SK-N-SH (cell line): ENCODE results near the gene TBCE. TPM values are rescaled to one million over a fixed set of nuclear protein-coding genes. Genes with fewer than 3 reads are reported as not detected.

Experiments
- CTCF ChIA-PET: fragments of 300-600, 350-600 bp; formaldehyde crosslinking; extraction: SDS; loops from one replicate; lab custom pipeline; 2021; lab: Yijun Ruan, JAX
- POLR2A ChIA-PET: fragments of 350-600 bp; sonication (Branson Sonifier 250); formaldehyde crosslinking; extraction: SDS; loops from one replicate; lab custom pipeline; 2020; ENCODE audit warnings: antibody characterized with exemption, inconsistent platforms; lab: Yijun Ruan, JAX
- DNase-seq: peaks from one replicate; pipeline ENCODE4 v3.0.0; 2012
- H2AFZ ChIP-seq: fragments of 200-600 bp; sonication (generic); 2 replicates; pipeline ENCODE4 v1.8.1; 2016; ENCODE audit warnings: antibody characterized with exemption, mild to moderate bottlenecking, low read depth
- H3F3A ChIP-seq: fragments of 200-600 bp; sonication (generic); replicated peaks from 2 replicates; pipeline ENCODE3; 2016; ENCODE audit warnings: antibody characterized with exemption, mild to moderate bottlenecking; ENCODE audit not compliant: insufficient read depth
- H3K27ac ChIP-seq, 2 experiments: fragments of 200-500 bp in 1 of 2; fragments of 200-600 bp in 1 of 2; sonication (Bioruptor generic) in 1 of 2; sonication (generic), shearing (Covaris generic) in 1 of 2; 2 replicates each; pipeline versions ENCODE4 v1.5.1 to v1.6.1; 2014 to 2016; ENCODE audit warnings: low read depth in 2 of 2, inconsistent platforms in 1 of 2, low read length in 1 of 2, mild to moderate bottlenecking in 1 of 2, mixed read lengths in 1 of 2
- H3K27me3 ChIP-seq: fragments of 200-600 bp; sonication (generic), shearing (Covaris generic); 2 replicates; pipeline ENCODE4 v1.6.1; 2016; ENCODE audit warnings: mixed run types; ENCODE audit not compliant: insufficient read depth
- H3K36me3 ChIP-seq, 2 experiments: fragments of 200-500 bp in 1 of 2; fragments of 200-600 bp in 1 of 2; sonication (Bioruptor generic) in 1 of 2; sonication (generic) in 1 of 2; replicated peaks in 1 of 2; 2 replicates each; pipeline versions ENCODE3 to v1.5.1; 2014 to 2016; ENCODE audit warnings: low read length in 1 of 2, mild to moderate bottlenecking in 1 of 2; ENCODE audit not compliant: insufficient read depth in 2 of 2, control insufficient read depth in 1 of 2
- H3K4me1 ChIP-seq, 2 experiments: fragments of 200-500 bp in 1 of 2; fragments of 200-600 bp in 1 of 2; sonication (Bioruptor generic) in 1 of 2; sonication (generic), shearing (Covaris generic) in 1 of 2; 2 replicates each; pipeline versions ENCODE4 v1.5.1 to v1.6.1; 2014 to 2016; ENCODE audit warnings: low read depth in 1 of 2, low read length in 1 of 2, mixed run types in 1 of 2; ENCODE audit not compliant: insufficient read depth in 2 of 2, control insufficient read depth in 1 of 2
- H3K4me2 ChIP-seq: fragments of 200-600 bp; sonication (generic), shearing (Covaris generic); 2 replicates; pipeline ENCODE4 v1.6.1; 2017; ENCODE audit warnings: mixed run types
- H3K4me3 ChIP-seq, 2 experiments: fragments of 200-500 bp in 1 of 2; fragments of 200-600 bp in 1 of 2; sonication (Bioruptor generic) in 1 of 2; sonication (generic), shearing (Covaris generic) in 1 of 2; 2 replicates each; pipeline versions ENCODE4 v1.5.1 to v1.8.1; 2014 to 2016; ENCODE audit warnings: low read depth in 2 of 2, inconsistent platforms in 1 of 2, low read length in 1 of 2, mild to moderate bottlenecking in 1 of 2, mixed read lengths in 1 of 2, moderate library complexity in 1 of 2
- H3K79me2 ChIP-seq: fragments of 200-600 bp; sonication (generic); 2 replicates; pipeline ENCODE4 v1.8.1; 2017; ENCODE audit warnings: mild to moderate bottlenecking; ENCODE audit not compliant: insufficient read depth
- H3K9ac ChIP-seq: fragments of 200-600 bp; sonication (generic); 2 replicates; pipeline ENCODE4 v1.6.1; 2017; ENCODE audit warnings: mixed run types
- H3K9me2 ChIP-seq: fragments of 200-600 bp; sonication (generic); 2 replicates; pipeline ENCODE4 v1.6.1; 2017; ENCODE audit warnings: mixed run types
- H3K9me3 ChIP-seq: fragments of 200-600 bp; sonication (generic); 2 replicates; pipeline ENCODE4 v1.6.1; 2017; ENCODE audit warnings: mixed run types, mild to moderate bottlenecking, moderate library complexity
- H4K20me1 ChIP-seq: fragments of 200-600 bp; sonication (generic); 2 replicates; pipeline ENCODE4 v1.6.1; 2017; ENCODE audit warnings: mild to moderate bottlenecking, mixed run types; ENCODE audit not compliant: insufficient read depth
- ELF1 ChIP-seq: IDR thresholded peaks from 2 replicates; pipeline ENCODE4 v1.4.0; 2012
- EP300 ChIP-seq, 2 experiments: IDR thresholded peaks; 2 replicates each; pipeline versions ENCODE4 v1.4.0 to v1.6.1; 2012; ENCODE audit warnings: borderline replicate concordance in 1 of 2, low read depth in 1 of 2, low read length in 1 of 2
- FOSL2 ChIP-seq: IDR thresholded peaks from 2 replicates; pipeline ENCODE4 v1.4.0; 2012; ENCODE audit warnings: low read depth, mild to moderate bottlenecking, moderate library complexity, borderline replicate concordance
- FOXM1 ChIP-seq: IDR thresholded peaks from 2 replicates; pipeline ENCODE4 v1.4.0; 2012; ENCODE audit warnings: low read depth, mild to moderate bottlenecking
- GABPA ChIP-seq: IDR thresholded peaks from 2 replicates; pipeline ENCODE4 v1.4.0; 2012; ENCODE audit warnings: low read depth, mild to moderate bottlenecking
- GATA2 ChIP-seq: sonication (generic); formaldehyde crosslinking; IDR thresholded peaks from 2 replicates; pipeline ENCODE4 v1.5.0; 2020; ENCODE audit warnings: mild to moderate bottlenecking, missing genetic modification reagents
- JUND ChIP-seq: IDR thresholded peaks from 2 replicates; pipeline ENCODE4 v1.4.0; 2012
- MAX ChIP-seq: IDR thresholded peaks from 2 replicates; pipeline ENCODE4 v1.4.0; 2012; ENCODE audit warnings: low read depth
- MXI1 ChIP-seq: IDR thresholded peaks from 2 replicates; pipeline ENCODE4 v1.6.1; 2012; ENCODE audit warnings: mild to moderate bottlenecking, low read depth, low read length, improper control_type of control experiment
- NRF1 ChIP-seq: IDR thresholded peaks from 2 replicates; pipeline ENCODE4 v1.6.1; 2012; ENCODE audit warnings: low read depth, mild to moderate bottlenecking, low read length
- PBX3 ChIP-seq: IDR thresholded peaks from 2 replicates; pipeline ENCODE4; 2012
- RCOR1 ChIP-seq: fragments of 150-350 bp; IDR thresholded peaks from 2 replicates; pipeline ENCODE4 v1.6.1; 2017; ENCODE audit warnings: antibody characterized with exemption, low read length
- REST ChIP-seq: IDR thresholded peaks from 2 replicates; pipeline ENCODE4 v1.6.1; 2012; ENCODE audit warnings: mild to moderate bottlenecking, low read depth, low read length, moderate library complexity
- TCF12 ChIP-seq: IDR thresholded peaks from 2 replicates; pipeline ENCODE4 v1.4.0; 2012
- TEAD4 ChIP-seq: IDR thresholded peaks from 2 replicates; pipeline ENCODE4 v1.4.0; 2012; ENCODE audit warnings: mild to moderate bottlenecking, borderline replicate concordance; ENCODE audit not compliant: insufficient read depth
- USF2 ChIP-seq: fragments of 150-350 bp; IDR thresholded peaks from 2 replicates; pipeline ENCODE4 v1.6.1; 2017; ENCODE audit warnings: antibody characterized with exemption, low read length, low read depth, borderline replicate concordance
- WGBS: methylation state at CpG from one replicate; pipeline ENCODE4 v1.1.6; 2017; ENCODE audit warnings: low lambda C conversion rate; 5-methylcytosine and 5-hydroxymethylcytosine counted together
- polyA plus RNA-seq, 3 experiments: library from polyadenylated mRNA; depleted of rRNA; stranded (reverse); fragments of >200 nt; gene quantifications; 2 replicates each; pipeline ENCODE4 v1.2.3, GENCODE V29; 2012

The TBCE gene
- polyA plus RNA-seq, 1 of the 3 experiments (the other 2 are of a cell fraction), result 18.3 TPM

- Histone ChIP-seq H3K9me3 (no peaks in the 10 kb centered on the region), H3K9me2 (no peaks in the 10 kb centered on the region), H3K36me3 (no peaks in the 10 kb centered on the region), H3K27me3 (no peaks in the 10 kb centered on the region), H3K9ac (no peak overlapping the region), H3F3A (no peaks in the 10 kb centered on the region), H3K4me1 (peaks cover 0 to 12% of the 10 kb centered on the region in 2 experiments; a peak in 1 of 4 replicates), H3K4me2 (no peak overlapping the region), H4K20me1 (no peaks in the 10 kb centered on the region), H3K79me2 (peaks cover 9% of the 10 kb centered on the region; the same call in 1 of the 2 replicates), H3K4me3 (no peak overlapping the region), H2AFZ (no peak overlapping the region), H3K27ac (no peak overlapping the region)
- TF ChIP-seq PBX3 (no peak), NRF1 (no peak), MXI1 (no peak), JUND (no peak), RCOR1 (no peak)
- 83% methylated on average over 4 of the region's 4 CpGs for WGBS
- DNase-seq, result no peak
- ChIA-PET POLR2A (no interaction called here), CTCF (interaction anchor here (0.7 to 4.6 kb wide), 6 partner anchors 12 to 323 kb away, joined by 3 to 35 read pairs (median 4); no protein-coding TSS in a partner anchor)
These were observed 60.2 kb downstream of the TBCE start for GRCh38 chr1:235427447-235427846.

- Histone ChIP-seq H3K9me3 (no peaks in the 10 kb centered on the region), H3K4me2 (no peak overlapping the region)
- TF ChIP-seq ELF1 (no peak), USF2 (no peak), TCF12 (peak; percentile 52; the same call in 1 of the 2 replicates), FOSL2 (peak; percentile 20; the same call in 1 of the 2 replicates), JUND (peak; percentile 40; the same call in 1 of the 2 replicates)
These were observed 61.9 kb downstream of the TBCE start for GRCh38 chr1:235429143-235429542.

GRCh38 chr1:235430991-235431390, 63.8 kb downstream of the TBCE start:
- POLR2A ChIA-PET, result no interaction called here
- no peaks in the 10 kb centered on the region for H3K4me1 ChIP-seq
- H3K9ac ChIP-seq, result no peak overlapping the region
- H3K27me3 ChIP-seq, result no peaks in the 10 kb centered on the region
- H3F3A ChIP-seq, result no peaks in the 10 kb centered on the region
- no peak overlapping the region for H2AFZ ChIP-seq
- H3K9me3 ChIP-seq, result no peaks in the 10 kb centered on the region
- peaks cover 11 to 12% of the 10 kb centered on the region in 2 experiments for H3K36me3 ChIP-seq
- 81% methylated on average over 6 of the region's 6 CpGs for whole genome bisulfite sequencing
- no peaks in the 10 kb centered on the region for H4K20me1 ChIP-seq
- peak overlapping the region; percentile 26 to 58; a peak in 2 of 4 replicates for H3K27ac ChIP-seq
- no peak for DNase-seq
- H3K4me2 ChIP-seq, result no peak overlapping the region
- no peak overlapping the region for H3K4me3 ChIP-seq
- no peaks in the 10 kb centered on the region for H3K9me2 ChIP-seq
- CTCF ChIA-PET, result interaction anchor here (0.6 to 1.6 kb wide), 5 partner anchors 10 to 357 kb away, joined by 3 to 4 read pairs (median 3); no protein-coding TSS in a partner anchor
- no peaks in the 10 kb centered on the region; the same call in 1 of the 2 replicates for H3K79me2 ChIP-seq
- TF ChIP-seq EP300 (IDR thresholded peaks at IDR 0.05; ENCODE audit: borderline replicate concordance in 1 of 2, low read depth in 1 of 2, low read length in 1 of 2), result no peak
- TF ChIP-seq GATA2, result no peak
- TF ChIP-seq MAX, result no peak
- TF ChIP-seq TEAD4, result no peak
- TF ChIP-seq REST, result no peak
- no peak for TF ChIP-seq ELF1
- no peak for TF ChIP-seq FOXM1
- TF ChIP-seq GABPA, result no peak

More at GRCh38 chr1:235429143-235429542, 61.9 kb downstream of the TBCE start:
- H3K36me3 ChIP-seq, result peaks cover 0 to 4% of the 10 kb centered on the region in 2 experiments
- DNase-seq, result no peak
- no peaks in the 10 kb centered on the region for H3K27me3 ChIP-seq
- H3F3A ChIP-seq, result no peaks in the 10 kb centered on the region
- no peak overlapping the region for H3K9ac ChIP-seq
- POLR2A ChIA-PET, result no interaction called here
- H3K9me2 ChIP-seq, result no peaks in the 10 kb centered on the region
- WGBS, result 63% methylated on average over 5 of the region's 5 CpGs
- H3K4me1 ChIP-seq, result peaks cover 0 to under 1% of the 10 kb centered on the region in 2 experiments; a peak in 1 of 4 replicates
- no peak overlapping the region for H3K4me3 ChIP-seq
- H3K79me2 ChIP-seq, result no peaks in the 10 kb centered on the region; the same call in 1 of the 2 replicates
- H2AFZ ChIP-seq, result no peak overlapping the region
- CTCF ChIA-PET, result no interaction called here
- no peak overlapping the region for H3K27ac ChIP-seq
- no peaks in the 10 kb centered on the region for H4K20me1 ChIP-seq
